Measurements from ENCODE around the gene ENO1.

GRCh38 chr1:8851060-8851459 is 27.4 kb downstream of the ENO1 start:
- TF ChIP-seq BHLHE40 (IDR thresholded peaks at IDR 0.05; ENCODE audit: borderline replicate concordance) (no peak), SUZ12 (IDR thresholded peaks at IDR 0.05) (no peak)

Data from HEK293T (cell line).